ENCODE data around the gene SECISBP2L. TPM values are rescaled to one million over a fixed set of nuclear protein-coding genes. Genes with fewer than 3 reads are reported as not detected.

The SECISBP2L gene
- total and polyA plus RNA-seq, 9 of the 15 experiments (the other 6 are each of a cell fraction or from before 2014, with no cell fraction given): 0.55 to 14.1 (median 10.4) TPM

DNA sequence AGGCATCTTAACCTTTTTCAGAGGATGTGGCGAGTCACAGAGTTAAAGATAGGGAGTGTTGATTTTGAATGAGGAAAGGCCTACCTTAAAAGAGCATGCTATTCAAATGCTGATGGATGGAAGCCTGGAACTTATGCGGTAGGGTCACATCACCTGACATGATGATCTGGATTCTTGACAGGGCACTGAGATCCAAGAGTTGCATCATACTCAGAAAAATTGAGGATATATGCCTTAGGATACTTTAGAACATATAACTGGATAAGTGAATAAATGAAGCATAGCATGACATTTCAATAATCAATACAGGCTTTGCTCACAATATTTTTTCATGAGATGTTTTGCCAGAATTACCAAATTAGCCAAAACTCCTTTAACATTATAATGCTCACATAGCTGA is 20.1 kb upstream of the SECISBP2L start:
- ATAC-seq: no peak

GRCh38 chr15:49064884-49065283 is 18.6 kb upstream of the SECISBP2L start:
- Histone ChIP-seq H3K36me3 (ENCODE audit: control insufficient read depth, insufficient read depth, low read length) (no peaks in the 10 kb centered on the region), H2AFZ (ENCODE audit: low read depth, low read length) (no peak overlapping the region), H3K79me2 (ENCODE audit: control insufficient read depth, insufficient read depth, low read length) (no peaks in the 10 kb centered on the region), H3K4me2 (ENCODE audit: insufficient read depth, low read length) (no peak overlapping the region), H4K20me1 (replicated peaks; ENCODE audit: control insufficient read depth, insufficient read depth, low read length) (no peaks in the 10 kb centered on the region), H3K4me3 (no peak overlapping the region), H3K27ac (ENCODE audit: extremely low read depth, low read depth, low read length) (no peak overlapping the region), H3K9me1 (ENCODE audit: control insufficient read depth, insufficient read depth, low read length) (no peaks in the 10 kb centered on the region), H3K4me1 (replicated peaks in 1 of 2; ENCODE audit: control insufficient read depth in 2 of 2, insufficient read depth in 2 of 2, low read length in 2 of 2) (peaks cover 8 to 9% of the 10 kb centered on the region in 2 experiments; a peak in 4 of 5 replicates), H3K9ac (ENCODE audit: insufficient read depth in 1 of 2, low read depth in 2 of 2, low read length in 2 of 2) (no peak overlapping the region), H3K9me3 (replicated peaks; ENCODE audit: control insufficient read depth, insufficient read depth, low read depth, low read length) (no peaks in the 10 kb centered on the region), H3K27me3 (ENCODE audit: control insufficient read depth in 2 of 2, insufficient read depth in 2 of 2, low read length in 2 of 2) (peaks cover 4 to 18% of the 10 kb centered on the region in 2 experiments; a peak in 4 of 5 replicates)
- 19% methylated on average over 3 of the region's 3 CpGs for WGBS (ENCODE audit: insufficient coverage, low coverage, missing lambda C conversion rate)
- TF ChIP-seq, protein P1, sequence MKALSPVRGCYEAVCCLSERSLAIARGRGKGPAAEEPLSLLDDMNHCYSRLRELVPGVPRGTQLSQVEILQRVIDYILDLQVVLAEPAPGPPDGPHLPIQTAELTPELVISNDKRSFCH (CRISPR knock-in tag; IDR thresholded peaks at IDR 0.05): no peak
- TF ChIP-seq, protein P1 (tag; IDR thresholded peaks at IDR 0.05): no peak
- TF ChIP-seq SREBF2 (CRISPR knock-in tag; IDR thresholded peaks at IDR 0.05) (no peak), ATF1 (CRISPR knock-in tag; IDR thresholded peaks at IDR 0.05) (no peak), ATF1 (tag; IDR thresholded peaks at IDR 0.05) (peak; percentile 75), CEBPB (tag; IDR thresholded peaks at IDR 0.05) (0 out of 2 replicates have a peak, but pooled peaks have one; percentile 2), CREM (IDR thresholded peaks at IDR 0.05; ENCODE audit: low read depth) (peak; percentile 55), ZC3H8 (IDR thresholded peaks at IDR 0.05) (no peak), PATZ1 (CRISPR knock-in tag; IDR thresholded peaks at IDR 0.05; ENCODE audit: borderline replicate concordance) (no peak), HLTF (IDR thresholded peaks at IDR 0.05) (no peak)
- no TSS peak for BruUV-seq (replicated peaks)
- CTCF ChIA-PET (ENCODE audit: low intra/inter-chr PET ratio): no interaction called here
- FAIRE-seq: no peak
- no peak for ATAC-seq
- intact Hi-C loops (cut with micrococcal nuclease): no loop called here
- DNase-seq (ENCODE audit: extremely low read depth in 1 of 4, low spot score in 3 of 4): no peak
- POLR2A ChIA-PET: no interaction called here
- in situ Hi-C loops (cut with MboI): no loop called here

More for the DNA sequence above, 20.1 kb upstream of the SECISBP2L start:
- no peaks in the 10 kb centered on the region for H4K20me1 ChIP-seq (replicated peaks; ENCODE audit: control insufficient read depth, insufficient read depth, low read length)
- DNase-seq (ENCODE audit: extremely low read depth in 1 of 4, low spot score in 3 of 4) (no peak), FAIRE-seq (no peak)
- no peak for TF ChIP-seq CEBPG (CRISPR knock-in tag; IDR thresholded peaks at IDR 0.05)
- 0 out of 4 replicates have a peak, but pooled peaks of 1 of the 2 experiments have one; percentile 35 for TF ChIP-seq CEBPG (tag; conservative IDR thresholded peaks at IDR 0.05 in 1 of 2, IDR thresholded peaks at IDR 0.05 in 1 of 2)
- TF ChIP-seq, protein P2, sequence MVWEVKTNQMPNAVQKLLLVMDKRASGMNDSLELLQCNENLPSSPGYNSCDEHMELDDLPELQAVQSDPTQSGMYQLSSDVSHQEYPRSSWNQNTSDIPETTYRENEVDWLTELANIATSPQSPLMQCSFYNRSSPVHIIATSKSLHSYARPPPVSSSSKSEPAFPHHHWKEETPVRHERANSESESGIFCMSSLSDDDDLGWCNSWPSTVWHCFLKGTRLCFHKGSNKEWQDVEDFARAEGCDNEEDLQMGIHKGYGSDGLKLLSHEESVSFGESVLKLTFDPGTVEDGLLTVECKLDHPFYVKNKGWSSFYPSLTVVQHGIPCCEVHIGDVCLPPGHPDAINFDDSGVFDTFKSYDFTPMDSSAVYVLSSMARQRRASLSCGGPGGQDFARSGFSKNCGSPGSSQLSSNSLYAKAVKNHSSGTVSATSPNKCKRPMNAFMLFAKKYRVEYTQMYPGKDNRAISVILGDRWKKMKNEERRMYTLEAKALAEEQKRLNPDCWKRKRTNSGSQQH (CRISPR knock-in tag; IDR thresholded peaks at IDR 0.05): no peak
- TF ChIP-seq BCOR (IDR thresholded peaks at IDR 0.05): no peak
- TF ChIP-seq POLR2G (IDR thresholded peaks at IDR 0.05; ENCODE audit: low read depth, low read length): no peak
- 0 out of 2 replicates have a peak, but pooled peaks have one; percentile 20 for TF ChIP-seq CEBPB (tag; IDR thresholded peaks at IDR 0.05)
- ChIA-PET CTCF (ENCODE audit: low intra/inter-chr PET ratio) (no interaction called here), POLR2A (interaction anchor here (0.7 kb wide), 1 partner anchor 456 kb away, joined by 5 read pairs; no protein-coding TSS in a partner anchor)
- H2AFZ ChIP-seq (ENCODE audit: low read depth, low read length): no peak overlapping the region
- H3K9me1 ChIP-seq (ENCODE audit: control insufficient read depth, insufficient read depth, low read length): no peaks in the 10 kb centered on the region
- no peak overlapping the region for H3K27ac ChIP-seq (ENCODE audit: extremely low read depth, low read depth, low read length)
- no TSS peak for BruUV-seq (replicated peaks)
- WGBS (ENCODE audit: insufficient coverage, low coverage, missing lambda C conversion rate): 20% methylated on average over 2 of the region's 2 CpGs
- H3K27me3 ChIP-seq (ENCODE audit: control insufficient read depth in 2 of 2, insufficient read depth in 2 of 2, low read length in 2 of 2): peaks cover 4 to 18% of the 10 kb centered on the region in 2 experiments; a peak in 4 of 5 replicates
- intact Hi-C loops (cut with micrococcal nuclease): no loop called here
- H3K9ac ChIP-seq (ENCODE audit: insufficient read depth in 1 of 2, low read depth in 2 of 2, low read length in 2 of 2): no peak overlapping the region
- H3K4me1 ChIP-seq (replicated peaks in 1 of 2; ENCODE audit: control insufficient read depth in 2 of 2, insufficient read depth in 2 of 2, low read length in 2 of 2): peaks cover 8 to 9% of the 10 kb centered on the region in 2 experiments; a peak in 4 of 5 replicates
- H3K4me3 ChIP-seq: no peak overlapping the region
- no peak overlapping the region for H3K4me2 ChIP-seq (ENCODE audit: insufficient read depth, low read length)
- H3K79me2 ChIP-seq (ENCODE audit: control insufficient read depth, insufficient read depth, low read length): no peaks in the 10 kb centered on the region
- in situ Hi-C loops (cut with MboI): no loop called here
- no peaks in the 10 kb centered on the region for H3K36me3 ChIP-seq (ENCODE audit: control insufficient read depth, insufficient read depth, low read length)
- H3K9me3 ChIP-seq (replicated peaks; ENCODE audit: control insufficient read depth, insufficient read depth, low read depth, low read length): no peaks in the 10 kb centered on the region
